A673 (cell line): ENCODE data around the gene HAAO. TPM values are rescaled to one million over a fixed set of nuclear protein-coding genes. Genes with fewer than 3 reads are reported as not detected.
"Not testable (repeated sequence)": the region's sequence is repeated elsewhere in the genome, so short reads cannot be mapped to it uniquely, and the experiment has no call there.

ENCODE experiments used
- BruUV-seq: library from RNA; stranded (reverse); fragments of 400-500 nt; replicated peaks from 2 replicates; lab custom pipeline; 2021; lab: Mats Ljungman, UMichigan
- CTCF ChIA-PET: fragments of 300-600 bp; sonication (Branson Sonifier 250); formaldehyde crosslinking; loops from one replicate; lab custom pipeline; 2022; ENCODE audit warnings: antibody characterized with exemption; lab: Charles Lee
- POLR2A ChIA-PET: fragments of 300-600 bp; sonication (Branson Sonifier 250); formaldehyde crosslinking; loops from one replicate; lab custom pipeline; 2022; ENCODE audit warnings: antibody characterized with exemption; ENCODE audit not compliant: low non-redundant PET; lab: Charles Lee
- DNase-seq: peaks from one replicate; pipeline ENCODE4 v3.0.0-alpha.2; 2015; ENCODE audit warnings: low spot score
- H3K27ac ChIP-seq: fragments of 200-600 bp; sonication (generic); 2 replicates; pipeline ENCODE4 v1.5.1; 2016; ENCODE audit warnings: mixed run types, low read depth, mild to moderate bottlenecking, mixed read lengths, antibody characterized with exemption, low read length; ENCODE audit not compliant: poor library complexity, severe bottlenecking
- H3K27me3 ChIP-seq: fragments of 200-600 bp; sonication (generic); replicated peaks from 2 replicates; pipeline ENCODE4 v1.6.1; 2017; ENCODE audit warnings: mixed run types, low read depth, mild to moderate bottlenecking, mixed read lengths, antibody characterized with exemption, low read length; ENCODE audit not compliant: insufficient read depth, poor library complexity
- H3K36me3 ChIP-seq: fragments of 200-600 bp; sonication (generic); 2 replicates; pipeline ENCODE4 v1.6.1; 2016; ENCODE audit warnings: mixed run types, mild to moderate bottlenecking, mixed read lengths, antibody characterized with exemption, low read length; ENCODE audit not compliant: insufficient read depth, poor library complexity, severe bottlenecking
- H3K4me1 ChIP-seq: fragments of 200-600 bp; sonication (generic); 2 replicates; pipeline ENCODE4 v1.6.1; 2017; ENCODE audit warnings: mixed run types, mild to moderate bottlenecking, mixed read lengths, antibody characterized with exemption, low read length; ENCODE audit not compliant: insufficient read depth, poor library complexity, severe bottlenecking
- H3K4me3 ChIP-seq: fragments of 200-600 bp; sonication (generic); 2 replicates; pipeline ENCODE4 v1.5.1; 2016; ENCODE audit warnings: low read depth, mixed run types, mild to moderate bottlenecking, mixed read lengths, low read length; ENCODE audit not compliant: poor library complexity, severe bottlenecking
- H3K9me3 ChIP-seq: fragments of 200-600 bp; sonication (generic); 2 replicates; pipeline ENCODE4 v1.6.1; 2016; ENCODE audit warnings: mixed run types, low read depth, mild to moderate bottlenecking, mixed read lengths, antibody characterized with exemption, low read length; ENCODE audit not compliant: poor library complexity, severe bottlenecking
- CTCF ChIP-seq: fragments of 300-800, 200-600 bp; sonication (generic); conservative IDR thresholded peaks from 2 replicates; pipeline ENCODE4 v1.5.1; 2017; ENCODE audit warnings: low read depth, mild to moderate bottlenecking, antibody characterized with exemption, low read length, moderate library complexity, mixed read lengths
- EZH2 ChIP-seq: fragments of 200-600 bp; sonication (generic); IDR thresholded peaks from 2 replicates; pipeline ENCODE4 v1.6.1; 2017; ENCODE audit warnings: borderline replicate concordance, low read depth, mild to moderate bottlenecking, mixed read lengths, antibody characterized with exemption, low read length; ENCODE audit not compliant: poor library complexity, severe bottlenecking
- intact Hi-C: fragments of 100-400 bp; cut with micrococcal nuclease; formaldehyde crosslinking; loops from one replicate; pipeline ENCODE4 v1.10.0; 2022; ENCODE audit not compliant: unreplicated experiment
- total RNA-seq: library from RNA; stranded (reverse); gene quantifications from 2 replicates; pipeline ENCODE4 v1.2.3, GENCODE V29; 2021

The HAAO gene
- total RNA-seq, 1 experiment from 2014 or later = 2.4 TPM

- POLR2A ChIA-PET = no interaction called here
- H3K9me3 ChIP-seq = no peaks in the 10 kb centered on the region
- intact Hi-C loops = no loop called here
- BruUV-seq = no TSS peak
- no peak for DNase-seq
- TF ChIP-seq CTCF (no peak), EZH2 (no peak)
- H3K27me3 ChIP-seq = no peaks in the 10 kb centered on the region
- H3K4me1 ChIP-seq = peaks cover 19% of the 10 kb centered on the region
- H3K36me3 ChIP-seq = no peaks in the 10 kb centered on the region
- CTCF ChIA-PET = no interaction called here
- no peak overlapping the region for H3K4me3 ChIP-seq
- H3K27ac ChIP-seq = no peak overlapping the region
Observed at GRCh38 chr2:42834161-42834560, 41.8 kb upstream of the HAAO start.

- intact Hi-C loops = no loop called here
- DNase-seq = no peak
- Histone ChIP-seq H3K27ac (no peak overlapping the region), H3K9me3 (no peaks in the 10 kb centered on the region), H3K4me1 (peaks cover 25% of the 10 kb centered on the region), H3K27me3 (no peaks in the 10 kb centered on the region), H3K4me3 (no peak overlapping the region), H3K36me3 (no peaks in the 10 kb centered on the region)
- POLR2A ChIA-PET = no interaction called here
- CTCF ChIA-PET = no interaction called here
- TF ChIP-seq EZH2 (no peak), CTCF (no peak)
- no TSS peak for BruUV-seq
Observed at GRCh38 chr2:42832289-42832634, 39.9 kb upstream of the HAAO start.

GRCh38 chr2:42831575-42832288 is 39.3 kb upstream of the HAAO start:
- intact Hi-C loops, H3K4me3 ChIP-seq, DNase-seq, H3K36me3 ChIP-seq, CTCF ChIA-PET, POLR2A ChIA-PET, H3K9me3 ChIP-seq, BruUV-seq, H3K27ac ChIP-seq, H3K27me3 ChIP-seq: not testable (repeated sequence)
- peaks cover 25% of the 10 kb centered on the region for H3K4me1 ChIP-seq
